H1 (cell line): ENCODE measurements around the gene ME3.

Source experiments
- BACH1 ChIP-seq: IDR thresholded peaks from 2 replicates; pipeline ENCODE4 v1.6.1; 2012; ENCODE audit warnings: low read length, improper control_type of control experiment
- CTCF ChIP-seq, 3 experiments: IDR thresholded peaks; 1 replicate in 2 of 3; 2 replicates in 1 of 3; pipeline versions ENCODE4 v1.5.1 to v1.6.1; 2011; ENCODE audit warnings: low read length in 3 of 3, mild to moderate bottlenecking in 3 of 3, inconsistent platforms in 2 of 3, low read depth in 1 of 3, moderate library complexity in 1 of 3; ENCODE audit not compliant: insufficient read depth in 1 of 3; ENCODE audit errors: control extremely low read depth in 1 of 3
- POLR2A ChIP-seq, 2 experiments: IDR thresholded peaks; 1 replicate in 1 of 2; 2 replicates in 1 of 2; pipeline ENCODE4 v1.6.1; 2011; ENCODE audit warnings: low read depth in 2 of 2, low read length in 2 of 2, mild to moderate bottlenecking in 2 of 2; ENCODE audit errors: control extremely low read depth in 1 of 2
- RAD21 ChIP-seq, 2 experiments: IDR thresholded peaks in 1 of 2; conservative IDR thresholded peaks in 1 of 2; 2 replicates each; pipeline ENCODE4 v1.6.1; 2011; ENCODE audit warnings: low read depth in 2 of 2, low read length in 2 of 2, improper control_type of control experiment in 1 of 2, inconsistent platforms in 1 of 2, mild to moderate bottlenecking in 1 of 2, moderate library complexity in 1 of 2

DNA sequence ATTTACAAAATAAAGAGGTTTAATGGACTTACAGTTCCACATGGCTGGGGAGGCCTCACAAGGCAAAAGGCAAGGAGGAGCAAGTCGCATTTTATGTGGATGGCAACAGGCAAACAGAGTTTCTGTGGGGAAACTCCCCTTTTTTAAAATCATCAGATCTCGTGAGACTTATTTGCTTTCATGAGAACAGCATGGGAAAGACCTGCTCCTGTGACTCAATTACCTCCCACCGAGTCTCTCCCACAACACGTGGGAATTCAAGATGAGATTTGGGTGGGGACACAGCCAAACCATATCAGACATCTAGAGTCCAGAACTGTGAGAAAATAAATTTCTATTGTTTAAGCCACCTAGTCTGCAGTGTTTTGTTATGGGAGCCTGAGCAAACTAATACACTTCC lies 80.8 kb downstream of the ME3 start:
- TF ChIP-seq CTCF (IDR thresholded peaks at IDR 0.05; ENCODE audit: control extremely low read depth in 1 of 3, insufficient read depth in 1 of 3, low read depth in 1 of 3, low read length in 3 of 3): no peak
- no peak for TF ChIP-seq RAD21 (IDR thresholded peaks at IDR 0.05 in 1 of 2, conservative IDR thresholded peaks at IDR 0.05 in 1 of 2; ENCODE audit: low read depth in 2 of 2, low read length in 2 of 2)
- TF ChIP-seq POLR2A (IDR thresholded peaks at IDR 0.05; ENCODE audit: control extremely low read depth in 1 of 2, low read depth in 2 of 2, low read length in 2 of 2): no peak
- TF ChIP-seq BACH1: no peak
